Measurements from ENCODE around the gene TMEM121. TPM values are rescaled to one million over a fixed set of nuclear protein-coding genes. Genes with fewer than 3 reads are reported as not detected.
"Not testable (repeated sequence)": the region's sequence is repeated elsewhere in the genome, so short reads cannot be mapped to it uniquely, and the experiment has no call there.

TMEM121 gene
- polyA plus RNA-seq, 1 donor (not counting 4 experiments of a cell fraction or from before 2014, with no cell fraction given), result 0.18 TPM

DNA sequence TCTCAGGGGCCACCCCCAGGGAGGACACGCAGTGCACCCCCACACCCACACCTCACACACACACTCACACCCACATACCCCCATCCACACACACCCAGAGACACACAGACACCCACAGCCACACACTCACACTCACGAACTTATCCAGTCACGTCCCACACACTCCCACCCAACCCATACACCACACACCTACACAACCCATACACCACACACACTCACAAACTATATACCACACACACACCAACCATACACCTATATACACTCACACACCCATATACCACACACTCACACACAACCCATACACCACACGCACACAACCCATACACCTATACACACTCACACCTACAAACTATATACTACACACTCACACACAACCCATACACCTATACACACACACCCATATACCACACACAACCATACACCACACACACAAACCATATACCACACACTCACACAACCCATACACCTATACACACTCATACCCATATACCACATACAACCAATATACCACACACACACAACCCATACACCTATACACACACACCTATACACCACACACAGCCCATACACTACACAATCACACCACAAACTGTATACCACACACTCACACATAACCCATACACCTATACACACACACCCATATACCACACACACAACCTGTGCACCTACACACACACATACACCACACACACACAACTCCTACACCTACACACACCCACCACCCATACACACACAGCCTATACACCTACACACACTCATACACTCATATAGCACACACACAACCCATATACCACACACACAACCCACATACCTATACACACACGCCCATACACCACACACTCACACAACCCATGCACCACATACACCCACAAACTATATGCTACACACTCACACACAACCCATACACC lies 42.7 kb downstream of the TMEM121 start:
- DNase-seq (ENCODE audit: low read depth, low spot score), result no peak
- Histone ChIP-seq H3K79me2 (ENCODE audit: control insufficient read depth, insufficient read depth, low read length) (no peaks in the 10 kb centered on the region), H3K4me1 (ENCODE audit: control insufficient read depth, extremely low read depth, insufficient read depth, low read length) (no peaks in the 10 kb centered on the region), H3K9ac (ENCODE audit: control insufficient read depth, extremely low read depth, insufficient read depth, low read length) (no peak overlapping the region), H3K4me3 (ENCODE audit: control insufficient read depth in 2 of 3, extremely low read depth in 1 of 3, insufficient read depth in 2 of 3, low read depth in 1 of 3, low read length in 3 of 3) (no peak overlapping the region), H4K20me1 (ENCODE audit: control insufficient read depth, extremely low read depth, insufficient read depth, low read length) (no peaks in the 10 kb centered on the region), H3K9me1 (ENCODE audit: control insufficient read depth, extremely low read depth, insufficient read depth, low read length) (no peaks in the 10 kb centered on the region), H3K27me3 (ENCODE audit: control insufficient read depth, extremely low read depth, insufficient read depth, low read length) (no peaks in the 10 kb centered on the region), H3K27ac (ENCODE audit: control insufficient read depth, insufficient read depth, low read length) (no peak overlapping the region), H3K4me2 (ENCODE audit: control insufficient read depth, extremely low read depth, insufficient read depth, low read depth, low read length) (no peak overlapping the region), H3K9me3 (ENCODE audit: control insufficient read depth, low read depth, low read length) (peaks cover 2% of the 10 kb centered on the region), H2AFZ (ENCODE audit: control insufficient read depth, low read length) (no peak overlapping the region), H3K36me3 (ENCODE audit: control insufficient read depth in 2 of 2, extremely low read depth in 1 of 2, insufficient read depth in 2 of 2, low read length in 2 of 2) (no peaks in the 10 kb centered on the region)
- dilution Hi-C loops (cut with MboI; ENCODE audit: extremely low pct_ligation_motif_present, low sequenced_read_pairs), result no loop called here
- FAIRE-seq, result no peak
- TF ChIP-seq, protein P1, sequence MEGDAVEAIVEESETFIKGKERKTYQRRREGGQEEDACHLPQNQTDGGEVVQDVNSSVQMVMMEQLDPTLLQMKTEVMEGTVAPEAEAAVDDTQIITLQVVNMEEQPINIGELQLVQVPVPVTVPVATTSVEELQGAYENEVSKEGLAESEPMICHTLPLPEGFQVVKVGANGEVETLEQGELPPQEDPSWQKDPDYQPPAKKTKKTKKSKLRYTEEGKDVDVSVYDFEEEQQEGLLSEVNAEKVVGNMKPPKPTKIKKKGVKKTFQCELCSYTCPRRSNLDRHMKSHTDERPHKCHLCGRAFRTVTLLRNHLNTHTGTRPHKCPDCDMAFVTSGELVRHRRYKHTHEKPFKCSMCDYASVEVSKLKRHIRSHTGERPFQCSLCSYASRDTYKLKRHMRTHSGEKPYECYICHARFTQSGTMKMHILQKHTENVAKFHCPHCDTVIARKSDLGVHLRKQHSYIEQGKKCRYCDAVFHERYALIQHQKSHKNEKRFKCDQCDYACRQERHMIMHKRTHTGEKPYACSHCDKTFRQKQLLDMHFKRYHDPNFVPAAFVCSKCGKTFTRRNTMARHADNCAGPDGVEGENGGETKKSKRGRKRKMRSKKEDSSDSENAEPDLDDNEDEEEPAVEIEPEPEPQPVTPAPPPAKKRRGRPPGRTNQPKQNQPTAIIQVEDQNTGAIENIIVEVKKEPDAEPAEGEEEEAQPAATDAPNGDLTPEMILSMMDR (optimal IDR thresholded peaks at IDR 0.05 in 1 of 3, IDR thresholded peaks at IDR 0.05 in 1 of 3, conservative IDR thresholded peaks at IDR 0.05 in 1 of 3; ENCODE audit: extremely low read depth in 1 of 3, insufficient read depth in 2 of 3, low read length in 3 of 3), result no peak
- no peak for TF ChIP-seq EZH2 (IDR thresholded peaks at IDR 0.05; ENCODE audit: low read length)

DNA sequence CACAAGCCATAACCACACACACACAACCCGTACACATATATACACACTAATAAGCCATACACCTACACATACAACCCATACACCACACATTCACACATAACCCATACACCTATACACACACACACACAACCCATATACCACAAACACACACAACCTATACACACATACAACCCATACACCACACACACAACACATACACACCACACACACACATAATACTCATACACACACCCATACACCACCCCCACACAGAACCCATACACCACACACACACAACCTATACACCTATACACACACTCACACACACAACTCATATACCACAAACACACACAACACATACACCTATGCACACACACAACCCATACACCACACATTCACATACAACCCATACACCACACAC lies 44.1 kb downstream of the TMEM121 start:
- Histone ChIP-seq H3K4me1 (ENCODE audit: control insufficient read depth, extremely low read depth, insufficient read depth, low read length) (no peaks in the 10 kb centered on the region), H3K79me2 (ENCODE audit: control insufficient read depth, insufficient read depth, low read length) (no peaks in the 10 kb centered on the region), H3K9ac (ENCODE audit: control insufficient read depth, extremely low read depth, insufficient read depth, low read length) (no peak overlapping the region), H3K9me1 (ENCODE audit: control insufficient read depth, extremely low read depth, insufficient read depth, low read length) (no peaks in the 10 kb centered on the region), H2AFZ (ENCODE audit: control insufficient read depth, low read length) (no peak overlapping the region), H3K27ac (ENCODE audit: control insufficient read depth, insufficient read depth, low read length) (no peak overlapping the region), H3K36me3 (ENCODE audit: control insufficient read depth in 2 of 2, extremely low read depth in 1 of 2, insufficient read depth in 2 of 2, low read length in 2 of 2) (no peaks in the 10 kb centered on the region), H3K27me3 (ENCODE audit: control insufficient read depth, extremely low read depth, insufficient read depth, low read length) (no peaks in the 10 kb centered on the region), H3K4me2 (ENCODE audit: control insufficient read depth, extremely low read depth, insufficient read depth, low read depth, low read length) (no peak overlapping the region), H3K4me3 (ENCODE audit: control insufficient read depth in 2 of 3, extremely low read depth in 1 of 3, insufficient read depth in 2 of 3, low read depth in 1 of 3, low read length in 3 of 3) (no peak overlapping the region), H4K20me1 (ENCODE audit: control insufficient read depth, extremely low read depth, insufficient read depth, low read length) (no peaks in the 10 kb centered on the region), H3K9me3 (ENCODE audit: control insufficient read depth, low read depth, low read length) (peaks cover 2% of the 10 kb centered on the region)
- TF ChIP-seq, protein P1 (optimal IDR thresholded peaks at IDR 0.05 in 1 of 3, IDR thresholded peaks at IDR 0.05 in 1 of 3, conservative IDR thresholded peaks at IDR 0.05 in 1 of 3; ENCODE audit: extremely low read depth in 1 of 3, insufficient read depth in 2 of 3, low read length in 3 of 3), result no peak
- TF ChIP-seq EZH2 (IDR thresholded peaks at IDR 0.05; ENCODE audit: low read length), result no peak
- no peak for FAIRE-seq
- DNase-seq (ENCODE audit: low read depth, low spot score), result no peak
- dilution Hi-C loops (cut with MboI; ENCODE audit: extremely low pct_ligation_motif_present, low sequenced_read_pairs), result no loop called here

DNA sequence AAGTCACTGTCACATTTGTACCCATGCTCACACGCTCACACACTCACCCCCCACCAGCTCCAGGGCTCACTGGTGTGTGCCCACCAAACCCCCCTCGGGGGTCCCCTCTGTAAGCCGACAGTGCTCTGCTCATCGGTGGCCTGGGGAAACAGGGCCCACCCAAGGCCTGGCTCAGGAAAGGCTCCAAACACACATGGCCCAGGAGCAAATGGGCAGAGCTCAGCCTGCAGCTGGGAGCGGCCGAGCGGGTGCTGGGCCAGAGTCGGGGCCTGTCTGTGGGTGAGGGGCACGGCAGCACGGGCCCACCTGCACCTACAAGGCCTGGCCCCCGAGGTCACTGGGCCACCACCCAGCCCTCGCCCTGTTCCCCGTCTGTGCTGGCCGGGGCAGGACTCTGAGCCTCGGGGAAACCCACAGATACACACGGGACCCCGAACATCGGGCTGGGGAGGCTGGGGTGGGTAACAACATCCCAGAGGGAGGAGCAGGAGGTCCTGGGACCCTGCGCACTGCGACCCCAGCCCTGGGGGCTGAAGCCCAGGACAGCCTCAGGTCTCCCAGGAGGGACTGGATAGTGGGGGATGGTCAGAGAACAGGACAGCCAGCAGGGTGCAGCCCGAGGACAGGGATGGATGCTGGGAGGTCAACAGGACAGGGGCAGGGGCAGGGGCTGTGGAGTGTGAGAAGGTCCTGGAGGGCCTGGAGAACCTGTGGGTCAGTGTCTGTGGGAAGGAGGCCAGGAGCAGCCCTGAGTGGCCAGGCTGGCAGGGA lies 45.0 kb downstream of the TMEM121 start:
- H3K9me3 ChIP-seq (ENCODE audit: control insufficient read depth, low read depth, low read length); H3K9ac ChIP-seq (ENCODE audit: control insufficient read depth, extremely low read depth, insufficient read depth, low read length); H3K27ac ChIP-seq (ENCODE audit: control insufficient read depth, insufficient read depth, low read length); dilution Hi-C loops (cut with MboI; ENCODE audit: extremely low pct_ligation_motif_present, low sequenced_read_pairs); H3K4me2 ChIP-seq (ENCODE audit: control insufficient read depth, extremely low read depth, insufficient read depth, low read depth, low read length); H3K4me3 ChIP-seq (ENCODE audit: control insufficient read depth in 2 of 3, extremely low read depth in 1 of 3, insufficient read depth in 2 of 3, low read depth in 1 of 3, low read length in 3 of 3); H3K27me3 ChIP-seq (ENCODE audit: control insufficient read depth, extremely low read depth, insufficient read depth, low read length); H2AFZ ChIP-seq (ENCODE audit: control insufficient read depth, low read length); H3K4me1 ChIP-seq (ENCODE audit: control insufficient read depth, extremely low read depth, insufficient read depth, low read length); H3K36me3 ChIP-seq (ENCODE audit: control insufficient read depth in 2 of 2, extremely low read depth in 1 of 2, insufficient read depth in 2 of 2, low read length in 2 of 2); H3K9me1 ChIP-seq (ENCODE audit: control insufficient read depth, extremely low read depth, insufficient read depth, low read length); H3K79me2 ChIP-seq (ENCODE audit: control insufficient read depth, insufficient read depth, low read length); DNase-seq (ENCODE audit: low read depth, low spot score); FAIRE-seq; H4K20me1 ChIP-seq (ENCODE audit: control insufficient read depth, extremely low read depth, insufficient read depth, low read length): not testable (repeated sequence)

Data from keratinocyte (primary cell).